SU-DHL-6 (cell line): Measurements from ENCODE around the gene EVI5L.

Source experiments
- EZH2phosphoT487 ChIP-seq: fragments of 200-600 bp; sonication (generic), shearing (Covaris generic); conservative IDR thresholded peaks from 2 replicates; pipeline ENCODE4 v1.6.1; 2018; ENCODE audit warnings: mild to moderate bottlenecking, antibody characterized with exemption, low read length, moderate library complexity, mixed read lengths
- TF ChIP-seq, protein P1 (sequence below): fragments of 200-600 bp; sonication (generic); IDR thresholded peaks from one replicate; pipeline ENCODE4 v1.5.1; 2017; ENCODE audit warnings: antibody characterized with exemption, mild to moderate bottlenecking, low read length, moderate library complexity; ENCODE audit not compliant: insufficient read depth, poor library complexity, severe bottlenecking

DNA sequence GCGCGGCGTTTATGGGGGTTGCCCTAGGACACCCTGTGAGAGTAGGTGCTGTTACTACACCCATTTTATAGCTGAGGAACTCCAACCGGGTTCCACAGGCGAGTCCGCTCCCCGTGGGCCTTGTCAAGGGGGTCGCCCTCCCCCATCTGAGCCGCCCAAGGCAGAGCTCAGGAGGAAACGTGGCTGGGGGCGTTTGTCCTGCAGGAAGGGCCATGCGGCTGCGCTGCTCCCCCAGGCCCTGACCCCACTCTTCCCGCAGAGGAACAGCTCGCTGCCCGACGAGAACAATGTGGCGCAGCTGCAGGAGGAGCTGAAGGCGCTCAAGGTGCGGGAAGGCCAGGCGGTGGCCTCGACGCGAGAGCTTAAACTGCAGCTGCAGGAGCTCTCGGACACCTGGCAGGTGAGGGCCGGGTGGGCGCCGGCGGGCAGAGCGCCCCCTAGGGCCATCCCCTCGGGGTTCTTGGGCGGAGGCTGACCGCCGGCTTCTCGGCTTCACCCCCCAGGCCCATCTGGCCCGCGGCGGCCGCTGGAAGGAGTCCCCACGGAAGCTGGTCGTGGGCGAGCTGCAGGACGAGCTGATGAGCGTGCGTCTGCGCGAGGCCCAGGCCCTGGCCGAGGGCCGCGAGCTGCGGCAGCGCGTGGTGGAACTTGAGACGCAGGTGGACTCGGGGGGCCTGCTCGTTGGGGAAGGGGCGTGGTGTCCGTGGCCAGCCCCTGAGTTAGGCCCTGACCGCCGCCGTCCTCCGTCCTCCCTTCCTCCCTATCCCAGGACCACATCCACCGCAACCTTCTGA, 31.8 kb downstream of the EVI5L start:
- TF ChIP-seq, protein P1, sequence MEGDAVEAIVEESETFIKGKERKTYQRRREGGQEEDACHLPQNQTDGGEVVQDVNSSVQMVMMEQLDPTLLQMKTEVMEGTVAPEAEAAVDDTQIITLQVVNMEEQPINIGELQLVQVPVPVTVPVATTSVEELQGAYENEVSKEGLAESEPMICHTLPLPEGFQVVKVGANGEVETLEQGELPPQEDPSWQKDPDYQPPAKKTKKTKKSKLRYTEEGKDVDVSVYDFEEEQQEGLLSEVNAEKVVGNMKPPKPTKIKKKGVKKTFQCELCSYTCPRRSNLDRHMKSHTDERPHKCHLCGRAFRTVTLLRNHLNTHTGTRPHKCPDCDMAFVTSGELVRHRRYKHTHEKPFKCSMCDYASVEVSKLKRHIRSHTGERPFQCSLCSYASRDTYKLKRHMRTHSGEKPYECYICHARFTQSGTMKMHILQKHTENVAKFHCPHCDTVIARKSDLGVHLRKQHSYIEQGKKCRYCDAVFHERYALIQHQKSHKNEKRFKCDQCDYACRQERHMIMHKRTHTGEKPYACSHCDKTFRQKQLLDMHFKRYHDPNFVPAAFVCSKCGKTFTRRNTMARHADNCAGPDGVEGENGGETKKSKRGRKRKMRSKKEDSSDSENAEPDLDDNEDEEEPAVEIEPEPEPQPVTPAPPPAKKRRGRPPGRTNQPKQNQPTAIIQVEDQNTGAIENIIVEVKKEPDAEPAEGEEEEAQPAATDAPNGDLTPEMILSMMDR = no peak
- TF ChIP-seq EZH2phosphoT487 = no peak
